Skeletal muscle tissue (tissue), 5 donors: ENCODE data around the gene FOXS1. TPM values are rescaled to one million over a fixed set of nuclear protein-coding genes. Genes with fewer than 3 reads are reported as not detected.
A peak's percentile ranks its signal among the peaks of the same experiment; 100 is the strongest.

Source experiments
- H3K27ac ChIP-seq: one replicate; pipeline ENCODE4 v1.7.0; 2013; ENCODE audit warnings: mild to moderate bottlenecking, low read depth, low read length, inconsistent platforms
- H3K27me3 ChIP-seq, 3 donors: one replicate each; pipeline ENCODE4 v1.7.0; 2013; ENCODE audit warnings: low read length in 3 of 3; ENCODE audit not compliant: control insufficient read depth in 3 of 3, insufficient read depth in 3 of 3
- H3K36me3 ChIP-seq, 3 donors: one replicate each; pipeline ENCODE4 v1.7.0; 2013; ENCODE audit warnings: low read length in 3 of 3; ENCODE audit not compliant: control insufficient read depth in 3 of 3, insufficient read depth in 3 of 3
- H3K4me1 ChIP-seq, 3 donors: one replicate each; pipeline ENCODE4 v1.7.0; 2013; ENCODE audit warnings: low read length in 3 of 3, mild to moderate bottlenecking in 3 of 3; ENCODE audit not compliant: control insufficient read depth in 3 of 3, insufficient read depth in 3 of 3
- H3K4me3 ChIP-seq, 3 donors: one replicate each; pipeline ENCODE4 v1.7.0; 2013; ENCODE audit warnings: low read length in 3 of 3
- H3K9ac ChIP-seq, 3 donors: one replicate each; pipeline ENCODE4 v1.7.0; 2013; ENCODE audit warnings: low read length in 3 of 3, mild to moderate bottlenecking in 3 of 3, moderate library complexity in 2 of 3, low read depth in 1 of 3
- H3K9me3 ChIP-seq, 3 donors: one replicate each; pipeline ENCODE4 v1.7.0; 2013; ENCODE audit warnings: low read length in 3 of 3; ENCODE audit not compliant: control insufficient read depth in 3 of 3
- small RNA-seq: library from RNA; depleted of rRNA; stranded (forward); fragments of <200 nt; gene quantifications from one replicate; pipeline ENCODE3, GENCODE V24; 2014
- total RNA-seq: library from RNA; depleted of rRNA; stranded (reverse); fragments of >200 nt; gene quantifications from one replicate; pipeline ENCODE4 v1.2.3, GENCODE V29; 2014
- donor health status: Osteomylitis.

The FOXS1 gene
- total RNA-seq, 1 donor from 2014 or later = 3.1 TPM

DNA sequence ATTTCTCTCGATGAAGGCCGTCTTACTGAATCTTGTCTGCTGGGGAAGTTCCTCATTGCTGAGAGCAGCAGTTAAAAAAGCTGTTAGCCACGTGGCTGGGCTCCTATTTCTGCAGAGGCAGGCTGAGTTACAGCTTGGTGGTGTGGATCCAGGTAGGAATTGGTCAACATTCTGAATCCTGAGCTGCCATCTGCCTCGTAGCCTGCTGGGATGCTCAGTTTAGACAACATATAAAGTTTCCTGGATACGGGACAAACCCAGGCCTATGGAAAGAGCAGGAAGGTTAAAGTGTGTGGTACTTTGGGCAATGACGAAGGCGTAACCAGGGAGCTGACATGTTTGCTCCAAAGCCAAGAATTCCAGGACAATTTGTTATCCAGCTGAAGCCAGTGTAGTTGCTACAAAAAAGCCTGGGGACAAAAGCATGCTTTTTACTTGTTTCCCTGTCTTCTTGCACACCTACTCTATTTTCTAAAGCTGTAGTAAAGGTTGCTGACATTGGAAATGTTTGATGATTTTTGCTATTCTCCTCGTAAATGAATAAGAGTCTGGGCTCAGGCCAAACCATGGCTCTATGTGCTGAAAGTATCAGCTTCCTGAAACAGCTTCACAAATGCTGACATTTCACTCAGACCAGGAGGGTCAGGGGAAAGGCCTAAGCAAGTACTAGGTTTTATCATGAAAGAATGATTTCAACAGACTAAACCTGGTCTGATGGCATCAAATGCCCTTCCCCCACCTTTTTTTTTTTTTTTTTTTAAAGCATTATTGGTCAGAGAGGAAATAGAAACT is 38.6 kb downstream of the FOXS1 start:
- Histone ChIP-seq H3K4me3 (peak overlapping the region in 2 of 3 donors; percentile 42 to 49), H3K4me1 (peaks cover 43 to 49% (median 49%) of the 10 kb centered on the region in 3 donors), H3K27ac (peak overlapping the region; percentile 86), H3K9ac (peak overlapping the region in 2 of 3 donors; percentile 65 to 70), H3K9me3 (no peaks in the 10 kb centered on the region), H3K36me3 (no peaks in the 10 kb centered on the region), H3K27me3 (no peaks in the 10 kb centered on the region)

DNA sequence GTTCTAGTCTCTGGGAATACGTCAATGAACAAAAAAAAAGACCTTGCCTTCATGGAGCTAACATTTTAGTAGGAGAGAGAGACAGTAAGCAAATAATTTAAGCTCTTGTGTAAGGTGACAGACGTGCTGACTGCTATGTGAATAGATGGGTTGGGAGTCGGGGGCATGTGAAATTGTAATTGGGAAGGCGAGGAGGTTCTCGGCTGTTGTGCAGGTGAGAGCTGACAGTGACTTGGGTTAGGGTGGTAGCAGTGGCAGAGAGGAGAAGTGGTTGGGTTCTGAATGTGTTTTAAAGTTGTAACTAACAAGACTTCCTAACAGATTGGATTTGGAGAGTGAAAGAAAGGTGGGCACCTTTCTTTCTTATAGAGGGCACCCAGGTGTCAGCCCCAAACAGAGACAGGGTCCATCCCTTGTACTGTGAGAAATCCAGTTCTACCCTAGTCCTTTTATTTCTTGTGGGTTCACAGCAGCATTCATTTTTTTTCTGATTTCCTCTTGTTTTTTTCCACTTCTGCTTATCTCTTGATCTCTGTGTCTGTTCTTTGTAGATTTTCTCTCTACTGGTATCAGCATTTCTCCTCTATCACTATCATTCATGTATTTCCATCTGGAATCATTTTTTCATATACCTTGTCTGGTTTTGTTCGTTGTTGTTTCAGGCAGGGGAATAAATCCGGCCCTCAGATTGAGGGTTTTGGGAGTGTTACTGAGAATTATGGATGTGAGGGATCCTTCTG is 41.7 kb downstream of the FOXS1 start:
- H3K27me3 ChIP-seq = no peaks in the 10 kb centered on the region
- H3K9me3 ChIP-seq = no peaks in the 10 kb centered on the region
- H3K4me3 ChIP-seq = no peak overlapping the region
- H3K36me3 ChIP-seq = no peaks in the 10 kb centered on the region
- H3K9ac ChIP-seq = no peak overlapping the region
- peaks cover 27 to 31% (median 28%) of the 10 kb centered on the region in 3 donors for H3K4me1 ChIP-seq
- no peak overlapping the region for H3K27ac ChIP-seq

- Histone ChIP-seq H3K4me1 (peaks cover 14 to 17% (median 15%) of the 10 kb centered on the region in 3 donors), H3K36me3 (no peaks in the 10 kb centered on the region), H3K27me3 (no peaks in the 10 kb centered on the region), H3K4me3 (no peak overlapping the region), H3K9me3 (no peaks in the 10 kb centered on the region), H3K9ac (no peak overlapping the region), H3K27ac (no peak overlapping the region)
Observed at GRCh38 chr20:31801508-31801907, 43.9 kb downstream of the FOXS1 start.

GRCh38 chr20:31797364-31797763 is 48.0 kb downstream of the FOXS1 start:
- H3K9me3 ChIP-seq = no peaks in the 10 kb centered on the region
- no peak overlapping the region for H3K4me3 ChIP-seq
- H3K27ac ChIP-seq = no peak overlapping the region
- H3K27me3 ChIP-seq = no peaks in the 10 kb centered on the region
- no peaks in the 10 kb centered on the region for H3K4me1 ChIP-seq
- H3K36me3 ChIP-seq = no peaks in the 10 kb centered on the region
- no peak overlapping the region for H3K9ac ChIP-seq

Small RNA genes within 50 kb of the gene (small RNA-seq; reads per million reads assigned to genes)
- gene AL160175.1 = not detected

Other genes starting within 250 kb of the FOXS1 start
- gene ID1, start 240.3 kb downstream of the FOXS1 start, total RNA-seq = 136 TPM
- 16.2 TPM for gene COX4I2, start 207.7 kb downstream of the FOXS1 start, total RNA-seq
- gene BCL2L1, start 122.7 kb downstream of the FOXS1 start, total RNA-seq = 44.9 TPM
- gene TPX2, start 106.3 kb downstream of the FOXS1 start, total RNA-seq = 8.4 TPM
- 21.9 TPM for gene MYLK2, start 26.2 kb downstream of the FOXS1 start, total RNA-seq
- 2.1 TPM for gene DUSP15, start 24.9 kb upstream of the FOXS1 start, total RNA-seq
- gene TTLL9, start 25.0 kb upstream of the FOXS1 start, total RNA-seq = 0.52 TPM
- 3.1 TPM for gene PDRG1, start 106.4 kb upstream of the FOXS1 start, total RNA-seq
- not detected for gene XKR7, start 122.5 kb upstream of the FOXS1 start, total RNA-seq
- gene CCM2L, start 164.8 kb upstream of the FOXS1 start, total RNA-seq = 4.7 TPM
- 8.4 TPM for gene HCK, start 206.6 kb upstream of the FOXS1 start, total RNA-seq